ENCODE measurements around the gene ZNF236.

GRCh38 chr18:76882146-76882545 lies 59.8 kb downstream of the ZNF236 start:
- TF ChIP-seq POLR2A (IDR thresholded peaks at IDR 0.05; ENCODE audit: low read depth, low read length): no peak
- no peak for TF ChIP-seq POLR2AphosphoS5 (IDR thresholded peaks at IDR 0.05; ENCODE audit: low read depth, low read length)
